ENCODE results near the gene CFAP119. TPM values are rescaled to one million over a fixed set of nuclear protein-coding genes. Genes with fewer than 3 reads are reported as not detected.
A peak's percentile ranks its signal among the peaks of the same experiment; 100 is the strongest.

CFAP119 gene
- total and polyA plus RNA-seq, 10 of the 15 experiments (the other 5 are each of a cell fraction or from before 2014, with no cell fraction given) = 2.2 to 9.4 (median 4.3) TPM

GRCh38 chr16:30755955-30756780 is 5.7 kb downstream of the CFAP119 start:
- no peak overlapping the region for H3K9ac ChIP-seq (ENCODE audit: control insufficient read depth, insufficient read depth, low read length)
- ATAC-seq (no peak), DNase-seq (ENCODE audit: low read depth, low spot score) (no peak), FAIRE-seq (no peak)
- peaks cover 11 to 17% of the 10 kb centered on the region in 2 experiments; a peak in 3 of 4 replicates for H3K36me3 ChIP-seq (ENCODE audit: control insufficient read depth in 2 of 2, insufficient read depth in 2 of 2, low read length in 1 of 2)
- ChIA-PET POLR2A (no interaction called here), CTCF (no interaction called here), SMC1A (ENCODE audit: uncharacterized antibody, unreplicated experiment) (no interaction called here), RAD21 (ENCODE audit: unreplicated experiment) (no interaction called here)
- peaks cover 4% of the 10 kb centered on the region; the same call in 1 of the 2 replicates for H3K4me1 ChIP-seq (ENCODE audit: control insufficient read depth, insufficient read depth, low read length)
- no peaks in the 10 kb centered on the region for H4K20me1 ChIP-seq (ENCODE audit: control insufficient read depth, insufficient read depth)
- WGBS (ENCODE audit: insufficient coverage, insufficient replicate concordance, low lambda C conversion rate, missing lambda C conversion rate) = 94% methylated on average over 20 of the region's 20 CpGs
- BruUV-seq (replicated peaks) = no TSS peak
- TF ChIP-seq CBFB (IDR thresholded peaks at IDR 0.05; ENCODE audit: low read depth) (no peak), POLR2A (IDR thresholded peaks at IDR 0.05; ENCODE audit: low read depth, low read length) (0 out of 2 replicates have a peak, but pooled peaks have one; percentile 17), MXI1 (IDR thresholded peaks at IDR 0.05; ENCODE audit: low read depth, low read length) (no peak)
- in situ Hi-C loops (cut with MboI) = loop anchor here (25.0 kb wide), 1 partner anchor 1131 kb away; no protein-coding TSS in a partner anchor
- no peak overlapping the region for H2AFZ ChIP-seq (ENCODE audit: control insufficient read depth, low read depth, low read length)
- H3K4me3 ChIP-seq = no peak overlapping the region
- H3K27me3 ChIP-seq (replicated peaks in 1 of 2; ENCODE audit: control insufficient read depth in 2 of 2, insufficient read depth in 2 of 2, low read length in 1 of 2) = no peaks in the 10 kb centered on the region
- H3K27ac ChIP-seq (ENCODE audit: control insufficient read depth, insufficient read depth) = no peak overlapping the region
- H3K79me2 ChIP-seq (ENCODE audit: control insufficient read depth, insufficient read depth, low read length) = no peaks in the 10 kb centered on the region
- H3K9me3 ChIP-seq (replicated peaks; ENCODE audit: control insufficient read depth, insufficient read depth, low read length) = no peaks in the 10 kb centered on the region
- no peak overlapping the region for H3K4me2 ChIP-seq (ENCODE audit: control insufficient read depth, insufficient read depth)
- intact Hi-C loops (cut with micrococcal nuclease; ENCODE audit: unreplicated experiment) = no loop called here

DNA sequence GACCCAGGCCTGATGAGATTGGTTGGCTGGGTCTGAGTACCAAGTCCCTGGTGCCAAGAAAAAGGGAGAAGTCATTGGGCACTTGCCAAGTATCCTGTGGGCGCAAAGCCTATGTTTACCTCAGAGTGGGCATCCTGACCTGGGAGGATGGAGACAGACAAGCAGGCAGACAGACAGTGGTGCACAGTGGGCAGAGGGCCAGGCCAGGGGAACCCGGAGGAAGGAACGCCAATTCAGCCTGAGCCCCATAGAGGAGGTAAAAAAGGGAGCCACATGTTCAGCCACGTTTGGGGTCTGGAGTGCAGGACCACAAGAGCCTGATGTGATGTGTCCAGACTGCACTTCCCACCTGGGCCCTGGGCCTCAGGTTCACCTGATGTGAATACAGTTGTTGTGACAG is 8.3 kb downstream of the CFAP119 start:
- Histone ChIP-seq H3K4me2 (ENCODE audit: control insufficient read depth, insufficient read depth) (no peak overlapping the region), H3K36me3 (ENCODE audit: control insufficient read depth in 2 of 2, insufficient read depth in 2 of 2, low read length in 1 of 2) (peaks cover 14 to 17% of the 10 kb centered on the region in 2 experiments; a peak in 3 of 4 replicates), H3K27me3 (replicated peaks in 1 of 2; ENCODE audit: control insufficient read depth in 2 of 2, insufficient read depth in 2 of 2, low read length in 1 of 2) (no peaks in the 10 kb centered on the region), H3K9me3 (replicated peaks; ENCODE audit: control insufficient read depth, insufficient read depth, low read length) (no peaks in the 10 kb centered on the region), H3K27ac (ENCODE audit: control insufficient read depth, insufficient read depth) (no peak overlapping the region), H3K79me2 (ENCODE audit: control insufficient read depth, insufficient read depth, low read length) (peaks cover 17% of the 10 kb centered on the region), H2AFZ (ENCODE audit: control insufficient read depth, low read depth, low read length) (no peak overlapping the region), H3K4me1 (ENCODE audit: control insufficient read depth, insufficient read depth, low read length) (peaks cover 5% of the 10 kb centered on the region; the same call in 1 of the 2 replicates), H3K9ac (ENCODE audit: control insufficient read depth, insufficient read depth, low read length) (no peak overlapping the region), H4K20me1 (ENCODE audit: control insufficient read depth, insufficient read depth) (no peaks in the 10 kb centered on the region; the same call in 1 of the 2 replicates), H3K4me3 (no peak overlapping the region)
- no TSS peak for BruUV-seq (replicated peaks)
- RAD21 ChIA-PET (ENCODE audit: unreplicated experiment) = no interaction called here
- TF ChIP-seq BCL11A (IDR thresholded peaks at IDR 0.05; ENCODE audit: low read depth, low read length) (no peak), MLLT1 (IDR thresholded peaks at IDR 0.05) (no peak), CHD2 (IDR thresholded peaks at IDR 0.05; ENCODE audit: borderline replicate concordance, low read depth, low read length) (no peak)
- TF ChIP-seq, protein P1, sequence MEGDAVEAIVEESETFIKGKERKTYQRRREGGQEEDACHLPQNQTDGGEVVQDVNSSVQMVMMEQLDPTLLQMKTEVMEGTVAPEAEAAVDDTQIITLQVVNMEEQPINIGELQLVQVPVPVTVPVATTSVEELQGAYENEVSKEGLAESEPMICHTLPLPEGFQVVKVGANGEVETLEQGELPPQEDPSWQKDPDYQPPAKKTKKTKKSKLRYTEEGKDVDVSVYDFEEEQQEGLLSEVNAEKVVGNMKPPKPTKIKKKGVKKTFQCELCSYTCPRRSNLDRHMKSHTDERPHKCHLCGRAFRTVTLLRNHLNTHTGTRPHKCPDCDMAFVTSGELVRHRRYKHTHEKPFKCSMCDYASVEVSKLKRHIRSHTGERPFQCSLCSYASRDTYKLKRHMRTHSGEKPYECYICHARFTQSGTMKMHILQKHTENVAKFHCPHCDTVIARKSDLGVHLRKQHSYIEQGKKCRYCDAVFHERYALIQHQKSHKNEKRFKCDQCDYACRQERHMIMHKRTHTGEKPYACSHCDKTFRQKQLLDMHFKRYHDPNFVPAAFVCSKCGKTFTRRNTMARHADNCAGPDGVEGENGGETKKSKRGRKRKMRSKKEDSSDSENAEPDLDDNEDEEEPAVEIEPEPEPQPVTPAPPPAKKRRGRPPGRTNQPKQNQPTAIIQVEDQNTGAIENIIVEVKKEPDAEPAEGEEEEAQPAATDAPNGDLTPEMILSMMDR (IDR thresholded peaks at IDR 0.05 in 2 of 3, conservative IDR thresholded peaks at IDR 0.05 in 1 of 3; ENCODE audit: control insufficient read depth in 2 of 3, extremely low read depth in 1 of 3, insufficient read depth in 1 of 3, low read depth in 3 of 3, low read length in 3 of 3) = no peak
- no peak for ATAC-seq
- SMC1A ChIA-PET (ENCODE audit: uncharacterized antibody, unreplicated experiment) = no interaction called here
- POLR2A ChIA-PET = no interaction called here
- intact Hi-C loops (cut with micrococcal nuclease; ENCODE audit: unreplicated experiment) = no loop called here
- in situ Hi-C loops (cut with MboI) = loop anchor here (25.0 kb wide), 1 partner anchor 1134 kb away; no protein-coding TSS in a partner anchor
- DNase-seq (ENCODE audit: low read depth, low spot score) = no peak
- FAIRE-seq = no peak
- CTCF ChIA-PET = interaction anchor here (0.6 to 1.4 kb wide), 3 partner anchors 119 to 277 kb away, joined by 3 to 4 read pairs (median 3); no protein-coding TSS in a partner anchor
- WGBS (ENCODE audit: insufficient coverage, insufficient replicate concordance, low lambda C conversion rate, missing lambda C conversion rate) = 66% methylated on average over 4 of the region's 4 CpGs

Measured in GM12878 (cell line).